T47D (cell line): ENCODE data around the gene MOV10L1.

Source experiments
- DNase-seq, 2 experiments: peaks; one replicate each; pipeline versions ENCODE4 v3.0.0 to v3.0.0-alpha.2; 2011 to 2012; ENCODE audit warnings: low read depth in 1 of 2, low spot score in 1 of 2
- JUND ChIP-seq: IDR thresholded peaks from 2 replicates; pipeline ENCODE4 v1.6.1; 2012; ENCODE audit warnings: low read depth
- in situ Hi-C: cut with HindIII; loops from 2 replicates; pipeline ENCODE4 v1.10.0; 2016; ENCODE audit warnings: low sequenced_read_pairs, low pct_unique_long_range_greater_than_20kb

The MOV10L1 gene

DNA sequence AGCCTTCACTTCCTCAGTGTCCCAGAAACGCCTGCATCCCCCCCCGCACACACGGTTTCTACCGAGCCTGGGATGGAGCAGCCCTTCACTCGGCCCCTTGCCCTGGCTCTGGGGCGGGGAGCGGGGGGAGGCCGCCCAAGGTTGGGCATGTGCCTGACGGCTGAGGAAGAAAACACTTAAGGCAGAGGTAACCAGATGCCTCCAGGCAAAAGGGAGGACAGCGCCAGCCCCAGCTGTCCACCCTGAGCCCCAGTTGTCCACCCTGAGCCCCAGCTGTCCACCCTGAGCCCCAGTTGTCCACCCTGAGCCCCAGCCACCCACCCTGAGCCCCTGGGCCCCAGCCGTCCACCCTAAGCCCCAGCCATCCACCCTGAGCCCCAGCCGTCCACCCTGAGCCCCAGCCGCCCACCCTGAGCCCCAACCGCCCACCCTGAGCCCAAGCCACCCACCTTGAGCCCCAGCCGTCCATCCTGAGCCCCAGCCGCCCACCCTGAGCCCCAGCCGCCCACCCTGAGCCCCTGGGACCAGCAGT lies 27.9 kb upstream of the MOV10L1 start:
- DNase-seq = no peak
- TF ChIP-seq JUND = no peak
- in situ Hi-C loops = no loop called here

- TF ChIP-seq JUND = no peak
- in situ Hi-C loops = no loop called here
- no peak for DNase-seq
Observed at GRCh38 chr22:50062509-50063135, 27.2 kb upstream of the MOV10L1 start.

DNA sequence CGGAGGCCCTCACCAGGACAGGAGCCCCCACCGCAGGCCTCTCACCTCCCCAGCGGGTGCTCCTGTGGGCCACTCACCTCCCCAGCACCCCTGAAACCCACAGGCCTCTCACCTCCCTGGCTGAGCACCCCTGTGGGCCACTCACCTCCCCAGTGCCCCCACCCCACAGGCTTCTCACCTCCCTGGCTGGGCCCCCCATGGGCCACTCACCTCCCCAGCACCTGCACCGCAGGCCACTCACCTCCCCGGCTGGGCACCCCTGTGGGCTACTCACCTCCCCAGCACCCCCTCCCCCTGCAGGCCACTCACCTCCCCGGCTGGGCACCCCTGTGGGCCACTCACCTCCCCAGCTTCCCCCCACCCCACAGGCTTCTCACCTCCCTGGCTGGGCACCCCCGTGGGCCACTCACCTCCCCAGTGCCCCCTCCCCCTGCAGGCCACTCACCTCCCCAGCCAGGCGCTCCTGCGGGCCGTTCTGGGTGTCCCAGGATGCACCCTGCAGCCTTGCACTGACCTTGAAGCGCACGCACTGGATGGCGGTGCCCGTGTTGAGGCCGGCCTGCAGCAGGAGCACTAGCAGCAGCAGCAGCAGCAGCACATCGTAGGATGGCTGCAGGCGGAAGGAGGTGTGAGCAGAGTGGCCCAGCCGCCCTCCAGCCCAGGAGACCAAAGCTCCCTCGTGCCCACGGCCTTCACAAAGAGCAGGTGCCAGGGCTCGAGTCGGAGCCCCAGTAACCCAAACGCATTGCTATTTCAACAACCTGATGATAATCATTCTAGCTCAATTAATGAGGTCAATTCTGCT lies 26.0 kb upstream of the MOV10L1 start:
- in situ Hi-C loops = no loop called here
- DNase-seq = no peak
- TF ChIP-seq JUND = no peak

DNA sequence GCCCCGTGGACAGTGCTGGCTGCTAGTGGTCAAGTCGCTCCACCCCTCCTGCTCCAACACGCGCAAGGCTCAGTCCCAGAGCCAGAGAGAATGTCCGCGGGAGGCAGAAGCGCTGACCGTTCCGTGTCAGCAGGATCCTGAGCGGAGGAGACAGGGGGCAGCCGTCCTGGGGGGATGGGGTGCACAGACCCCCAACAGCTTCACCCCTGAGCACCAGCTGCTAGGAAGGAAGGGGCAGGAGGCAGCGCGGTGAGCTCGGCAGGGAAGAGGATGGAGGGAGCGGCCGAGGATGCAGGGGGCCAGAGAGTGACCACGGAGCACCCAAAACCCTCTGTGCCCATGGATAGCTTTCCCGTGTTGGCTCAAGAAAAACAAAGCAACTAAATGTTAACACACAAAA lies 25.4 kb upstream of the MOV10L1 start:
- TF ChIP-seq JUND = no peak
- in situ Hi-C loops = no loop called here
- no peak for DNase-seq

DNA sequence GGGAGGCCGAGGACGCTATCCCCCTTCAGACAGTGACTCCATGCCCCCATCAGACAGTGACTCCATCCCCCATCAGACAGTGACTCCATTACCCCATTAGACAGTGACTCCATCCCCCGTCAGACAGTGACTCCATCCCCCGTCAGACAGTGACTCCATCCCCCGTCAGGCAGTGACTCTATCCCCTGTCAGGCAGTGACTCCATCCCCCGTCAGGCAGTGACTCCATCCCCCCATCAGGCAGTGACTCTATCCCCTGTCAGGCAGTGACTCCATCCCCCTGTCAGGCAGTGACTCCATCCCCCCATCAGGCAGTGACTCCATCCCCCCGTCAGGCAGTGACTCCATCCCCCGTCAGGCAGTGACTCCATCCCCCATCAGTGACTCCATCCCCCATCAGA lies 22.6 kb upstream of the MOV10L1 start:
- no peak for TF ChIP-seq JUND
- in situ Hi-C loops = no loop called here
- DNase-seq = no peak

DNA sequence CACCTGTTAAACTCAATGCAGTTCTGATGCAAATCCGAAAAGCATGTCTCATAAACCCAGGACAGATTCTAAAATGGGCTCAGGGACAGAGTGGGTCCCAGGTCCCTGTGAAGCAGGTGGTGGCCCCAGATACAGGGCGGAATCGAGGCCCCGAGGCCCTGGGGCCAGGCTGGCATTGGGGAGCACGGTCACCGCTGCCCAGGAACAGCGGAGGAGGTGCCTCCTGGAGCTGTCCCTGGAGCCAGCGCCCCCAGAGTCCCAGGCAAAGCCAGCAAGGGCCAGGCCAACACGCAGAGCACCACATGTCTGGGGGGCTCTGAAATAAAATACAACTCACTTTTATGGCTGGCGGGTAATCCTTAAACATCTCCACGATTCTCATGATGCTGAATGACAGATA lies 21.7 kb upstream of the MOV10L1 start:
- DNase-seq = no peak
- in situ Hi-C loops = no loop called here
- no peak for TF ChIP-seq JUND

- in situ Hi-C loops = no loop called here
- TF ChIP-seq JUND = no peak
- no peak for DNase-seq
Observed at GRCh38 chr22:50070366-50070765, 19.4 kb upstream of the MOV10L1 start.

DNA sequence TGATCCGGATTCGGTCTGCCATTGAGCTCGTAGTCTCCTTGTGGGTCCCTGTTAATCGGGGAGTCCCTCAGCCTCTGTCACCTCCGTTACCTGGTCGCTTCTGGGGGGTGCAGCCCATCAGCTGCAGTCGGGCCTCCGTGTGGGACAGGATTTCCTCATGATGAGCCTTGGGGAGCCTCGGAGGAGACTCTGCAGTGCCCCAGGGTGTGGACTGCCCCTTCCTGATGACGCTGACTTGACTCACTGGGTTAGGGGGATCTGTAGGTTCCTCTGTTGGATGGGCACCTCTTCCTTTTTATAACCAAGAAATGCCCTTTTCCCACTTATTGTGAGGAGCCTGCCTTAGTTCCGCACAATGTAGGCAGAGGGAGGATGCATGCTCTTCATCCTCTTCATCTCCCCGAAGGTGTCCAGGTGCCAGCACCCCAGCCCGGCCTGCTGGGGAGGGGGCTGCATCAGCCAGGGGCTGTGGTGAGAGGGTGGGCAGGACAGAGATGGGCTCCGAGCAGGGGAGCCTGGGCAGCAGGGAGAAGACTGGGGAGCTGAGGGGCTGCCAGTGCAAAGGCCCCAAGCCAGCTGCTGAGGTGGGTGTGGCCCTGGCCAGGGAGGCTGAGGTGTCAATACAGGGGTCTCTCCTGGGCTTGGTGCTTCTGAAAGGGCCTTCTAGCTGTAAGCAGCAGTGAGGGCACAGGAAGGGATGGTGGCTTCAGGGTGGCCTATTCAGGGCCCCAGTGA lies 18.2 kb upstream of the MOV10L1 start:
- DNase-seq = no peak
- no peak for TF ChIP-seq JUND
- in situ Hi-C loops = no loop called here

GRCh38 chr22:50072167-50072555 lies 17.6 kb upstream of the MOV10L1 start:
- no peak for TF ChIP-seq JUND
- in situ Hi-C loops = no loop called here

GRCh38 chr22:50072714-50073538 lies 16.9 kb upstream of the MOV10L1 start:
- in situ Hi-C loops = no loop called here
- TF ChIP-seq JUND = no peak
- no peak for DNase-seq

More at GRCh38 chr22:50072167-50072555, 17.6 kb upstream of the MOV10L1 start:
- no peak for DNase-seq

DNA sequence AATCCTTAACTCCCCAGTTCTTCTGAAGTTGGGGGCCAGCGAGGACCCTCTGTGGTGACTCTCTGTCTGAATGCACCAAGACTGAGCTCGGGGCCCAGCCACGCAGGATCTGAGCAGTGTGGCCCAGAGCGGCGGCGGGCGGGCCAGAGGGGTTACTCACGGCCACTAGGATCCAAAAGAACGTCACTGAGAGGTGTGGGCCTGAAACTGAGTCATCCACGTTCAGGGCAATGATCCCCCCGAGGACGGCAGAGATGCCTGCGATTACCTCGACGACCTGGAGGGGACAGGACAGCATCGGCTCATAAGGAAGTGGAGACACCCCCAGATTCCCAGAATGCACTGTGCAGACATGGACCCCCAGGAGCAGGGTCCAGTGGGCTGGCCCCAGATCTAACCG lies 15.8 kb upstream of the MOV10L1 start:
- in situ Hi-C loops = no loop called here
- TF ChIP-seq JUND = no peak
- DNase-seq = no peak
